GM19035 (cell line): ENCODE measurements around the gene NEDD4.
"Not testable (repeated sequence)": the region's sequence is repeated elsewhere in the genome, so short reads cannot be mapped to it uniquely, and the experiment has no call there.

Experiments
- ATAC-seq: cut with Tn5 transposase; IDR thresholded peaks from one replicate; pipeline ENCODE4 v1.9.1; 2021; ENCODE audit not compliant: unreplicated experiment

NEDD4 gene

DNA sequence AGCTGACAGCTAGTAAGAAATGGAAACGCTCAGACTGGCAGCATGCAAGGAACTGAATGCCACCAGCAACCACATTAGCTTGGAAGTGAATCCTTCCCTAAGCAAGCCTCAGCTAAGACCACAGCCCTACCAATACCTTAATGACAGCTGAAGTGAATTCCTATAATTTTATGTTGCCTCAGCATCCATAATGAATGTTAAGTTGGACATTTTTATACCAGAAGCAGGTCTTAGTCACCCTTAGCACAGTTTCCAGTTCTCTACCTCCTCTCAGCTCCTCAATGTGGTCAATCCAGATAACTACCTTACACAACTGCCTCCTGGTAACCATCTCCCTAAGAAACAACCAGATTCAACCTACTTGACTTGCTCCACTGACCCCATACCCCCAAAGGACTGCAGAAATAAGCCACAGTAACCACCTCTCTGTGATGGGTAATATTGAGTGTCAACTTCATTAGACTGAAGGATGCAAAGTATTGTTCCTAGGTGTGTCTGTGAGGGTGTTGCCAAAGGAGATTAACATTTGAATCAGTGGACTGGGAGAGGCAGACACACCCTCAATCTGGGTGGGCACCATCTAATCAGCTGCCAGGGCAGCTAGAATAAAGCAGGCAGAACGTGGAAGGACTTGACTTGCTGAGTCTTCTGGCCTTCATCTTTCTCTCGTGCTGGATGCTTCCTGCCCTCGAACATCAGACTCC, 33.5 kb downstream of the NEDD4 start:
- no peak for ATAC-seq

DNA sequence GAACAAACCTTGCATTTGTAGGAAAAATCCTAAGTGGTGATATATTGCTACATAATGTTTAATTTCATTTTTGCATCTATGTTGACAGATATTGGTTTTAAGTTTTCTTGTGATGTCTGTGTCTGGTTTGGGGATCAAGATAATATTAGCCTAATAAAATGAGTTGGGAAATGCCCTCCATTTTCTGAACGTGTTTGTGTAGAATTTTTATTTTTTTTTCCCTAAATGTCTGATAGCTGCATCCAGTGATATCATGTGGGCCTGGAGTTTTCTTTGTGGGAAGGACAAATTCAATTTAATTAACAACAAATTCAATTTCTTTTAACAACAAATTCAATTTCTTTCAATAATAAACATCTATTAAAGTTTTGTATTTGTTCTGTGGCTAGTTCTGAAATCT, 35.1 kb downstream of the NEDD4 start:
- no peak for ATAC-seq

DNA sequence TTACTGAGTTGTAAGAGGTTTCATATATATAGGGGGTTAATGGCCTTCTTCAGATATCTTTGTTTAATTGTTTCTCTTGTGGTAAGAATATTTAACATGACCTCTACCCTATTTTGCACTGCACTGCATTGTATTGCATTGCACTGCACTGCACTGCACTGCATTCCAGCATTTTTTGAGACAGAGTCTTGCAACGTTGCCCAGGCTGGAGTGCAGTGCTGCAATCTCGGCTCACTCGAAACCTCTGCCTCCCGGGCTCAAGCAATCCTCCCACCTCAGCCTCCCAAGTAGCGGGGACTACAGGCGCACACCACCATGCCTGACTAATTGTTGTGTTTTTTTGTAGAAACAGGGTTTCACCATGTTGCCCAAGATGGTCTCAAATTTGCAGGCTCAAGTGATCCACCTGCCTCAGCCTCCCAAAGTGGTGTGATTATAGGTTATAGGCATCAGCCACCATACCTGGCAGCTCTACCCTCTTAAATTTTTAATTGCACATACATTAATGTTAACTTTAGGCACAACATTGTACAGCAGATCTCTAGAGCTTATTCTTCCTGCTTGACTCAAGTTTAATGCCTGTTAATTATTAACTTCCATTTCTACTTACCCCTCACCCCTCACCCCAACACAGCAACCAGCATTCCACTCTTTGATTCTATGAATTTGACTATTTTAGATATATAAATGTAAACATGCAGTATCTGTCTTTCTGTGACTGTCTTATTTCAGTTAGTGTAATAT, 38.4 kb downstream of the NEDD4 start:
- no peak for ATAC-seq

DNA sequence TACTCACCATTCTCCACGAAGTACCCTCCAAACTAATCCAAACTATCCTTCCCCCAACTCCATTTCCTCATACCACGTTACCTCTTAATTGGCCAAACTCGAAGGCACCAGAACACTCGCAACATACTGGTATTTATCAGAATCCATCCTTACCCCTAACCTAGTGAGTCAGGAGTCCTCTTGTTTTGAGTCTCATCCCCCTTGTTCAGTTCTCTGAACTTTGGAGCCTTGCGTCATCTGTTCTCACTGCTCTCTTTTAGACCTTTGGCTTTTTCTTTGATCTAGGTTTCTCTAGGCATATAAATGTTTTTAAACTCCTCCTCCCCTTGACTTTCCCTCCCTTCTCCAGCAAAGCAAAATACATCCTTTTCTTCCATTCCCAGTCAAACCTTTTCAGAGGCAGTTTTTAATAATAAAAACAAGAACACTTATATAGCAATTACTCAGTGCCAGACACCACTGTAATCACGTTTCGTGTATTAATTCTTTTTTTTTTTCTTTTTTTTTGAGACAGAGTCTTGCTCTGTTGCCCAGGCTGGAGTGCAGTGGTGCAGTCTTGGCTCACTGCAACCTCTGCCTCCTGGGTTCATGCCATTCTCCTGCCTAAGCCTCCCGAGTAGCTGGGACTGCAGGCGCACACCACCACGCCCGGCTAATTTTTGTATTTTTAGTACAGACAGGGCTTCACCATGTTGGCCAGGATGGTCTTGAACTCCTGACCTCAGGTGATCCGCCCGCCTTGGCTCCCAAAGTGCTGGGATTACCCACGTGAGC, 40.7 kb downstream of the NEDD4 start:
- not testable (repeated sequence) for ATAC-seq

DNA sequence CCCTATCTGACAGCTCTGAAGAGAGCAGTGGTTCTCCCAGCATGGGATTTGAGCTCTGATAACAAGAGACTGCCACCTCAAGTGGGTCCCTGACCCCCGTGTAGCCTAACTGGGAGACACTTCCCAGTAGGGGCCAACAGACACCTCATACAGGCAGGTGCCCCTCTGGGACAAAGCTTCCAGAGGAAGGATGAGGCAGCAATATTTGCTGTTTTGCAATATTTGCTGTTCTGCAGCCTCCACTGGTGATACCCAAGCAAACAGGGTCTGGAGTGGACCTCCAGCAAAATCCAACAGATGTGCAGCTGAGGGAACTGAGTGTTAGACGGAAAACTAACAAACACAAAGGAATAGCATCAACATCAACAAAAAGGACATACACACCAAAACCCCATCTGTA, 48.8 kb downstream of the NEDD4 start:
- not testable (repeated sequence) for ATAC-seq

DNA sequence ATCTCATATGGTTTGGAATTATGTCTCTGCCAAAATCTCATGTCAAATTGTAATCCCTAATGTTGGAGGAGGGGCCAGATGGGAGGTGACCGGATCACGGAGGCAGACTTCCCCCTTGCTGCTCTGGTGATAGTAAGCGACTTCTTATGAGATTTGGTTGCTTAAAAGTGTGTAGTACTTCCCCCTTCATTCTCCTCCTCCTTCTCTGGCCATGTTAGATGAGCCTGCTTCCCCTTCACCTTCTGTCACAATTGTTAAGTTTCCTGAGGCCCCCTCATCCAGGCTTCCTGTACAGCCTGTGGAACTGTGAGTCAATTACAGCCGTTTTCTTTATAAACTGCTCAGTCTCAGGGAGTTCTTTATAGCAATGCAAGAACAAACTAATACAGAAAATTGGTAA, 51.1 kb downstream of the NEDD4 start:
- ATAC-seq = no peak

DNA sequence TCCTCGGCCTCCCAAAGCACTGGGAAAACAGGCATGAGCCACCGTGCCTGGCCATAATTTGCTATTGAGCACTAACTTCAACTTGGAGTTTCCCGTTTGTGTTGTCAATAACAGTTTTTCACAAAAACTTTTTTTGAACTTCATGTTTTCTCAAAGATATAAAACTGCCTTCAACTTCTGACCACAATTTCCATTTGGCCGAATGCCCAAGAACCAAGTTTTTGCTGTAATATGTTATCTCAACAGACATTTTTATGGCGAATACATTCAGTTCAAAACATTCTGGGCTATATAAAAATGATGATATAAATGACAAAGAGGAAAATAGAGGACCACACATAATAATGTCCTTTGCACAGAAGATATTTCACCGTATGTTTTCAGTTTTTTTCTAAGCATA, 56.4 kb downstream of the NEDD4 start:
- no peak for ATAC-seq

DNA sequence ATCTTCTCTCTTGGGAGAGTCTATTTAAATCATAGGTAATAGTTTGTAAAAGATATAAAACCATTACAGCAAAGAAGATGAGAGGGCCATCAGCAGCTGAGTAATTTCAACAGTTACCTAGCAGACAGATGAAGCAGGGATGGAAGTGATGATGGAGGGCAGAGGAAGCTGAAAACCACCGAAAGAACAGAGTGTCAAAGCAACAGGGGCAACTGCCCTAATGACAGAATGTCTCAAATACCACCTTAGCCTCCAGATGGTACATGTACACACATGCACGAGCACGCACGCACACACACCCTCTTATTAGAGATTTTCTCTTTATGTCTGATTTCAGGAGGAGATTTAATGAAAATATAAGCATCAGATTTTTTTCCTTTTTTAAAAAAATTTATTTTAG, 64.5 kb downstream of the NEDD4 start:
- ATAC-seq = no peak

DNA sequence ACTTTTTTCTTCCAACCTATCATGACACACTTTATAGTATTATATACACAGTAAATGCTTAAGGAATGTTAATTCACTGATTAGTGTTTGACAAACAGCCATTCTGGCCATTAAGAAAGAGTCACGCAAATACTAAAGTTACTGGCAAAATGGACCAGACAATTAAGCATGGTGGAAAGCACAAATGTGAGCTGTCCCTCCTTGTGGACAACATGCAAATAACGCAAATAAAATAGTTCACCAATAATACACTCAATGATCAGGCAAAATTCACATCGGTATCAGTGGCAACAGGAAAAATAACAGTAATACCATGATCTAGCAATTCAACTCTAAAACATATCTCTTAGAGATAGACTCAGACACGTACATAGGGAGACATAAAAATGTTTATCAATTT, 71.7 kb downstream of the NEDD4 start:
- ATAC-seq = no peak

DNA sequence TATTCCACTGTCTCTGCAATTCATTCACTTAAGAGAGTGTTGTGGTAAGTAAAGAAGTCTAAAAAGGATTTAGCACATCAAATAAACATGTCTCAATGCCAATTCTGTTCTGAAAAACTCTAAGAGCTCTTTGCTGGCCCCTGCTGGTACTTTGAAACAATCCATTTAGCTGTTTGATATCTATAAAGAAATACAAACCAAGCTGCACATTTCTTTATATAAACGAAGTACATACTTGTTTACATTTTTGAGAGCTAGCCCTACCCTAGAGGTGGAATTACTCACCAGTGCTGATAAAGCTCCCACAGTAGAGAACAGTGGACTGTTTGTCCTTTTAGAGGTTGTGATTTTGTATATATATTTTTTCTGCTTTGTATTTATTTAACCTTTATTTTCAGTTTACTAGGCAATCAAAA, 75.5 kb downstream of the NEDD4 start:
- no peak for ATAC-seq

DNA sequence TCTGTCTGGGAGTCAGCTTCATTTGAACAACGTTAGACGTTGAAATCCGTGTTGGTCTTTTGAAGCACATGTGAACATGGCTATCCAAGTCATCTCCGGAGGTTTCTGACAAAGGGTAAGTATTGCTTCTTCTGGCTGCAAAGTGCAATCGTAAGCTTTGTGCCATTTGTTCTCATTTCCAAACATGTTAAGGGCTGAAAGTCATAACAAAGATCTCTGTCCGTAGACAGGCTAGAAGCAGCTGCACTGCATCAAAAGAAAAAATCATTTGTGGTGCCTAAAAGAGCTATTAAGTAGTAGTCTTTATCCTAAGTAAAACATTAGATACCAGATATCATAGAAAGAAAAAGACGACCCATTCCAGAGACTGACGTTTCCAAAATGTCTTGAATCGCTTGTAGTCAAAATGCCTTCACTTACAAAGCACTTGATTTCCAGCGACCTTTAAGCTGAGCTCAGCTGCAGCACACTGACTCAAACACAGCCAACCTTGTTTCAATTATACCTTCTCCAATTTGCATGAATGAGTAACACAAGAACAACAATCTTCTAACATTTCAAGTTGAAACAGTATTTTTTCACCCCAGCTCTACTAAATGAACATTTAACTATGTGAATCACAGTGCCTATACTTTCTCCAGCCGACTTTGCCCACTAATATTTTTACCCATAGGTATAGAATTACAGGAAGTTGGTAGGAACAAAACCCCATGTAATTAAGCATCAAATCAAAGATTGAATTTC, 76.6 kb downstream of the NEDD4 start:
- no peak for ATAC-seq

DNA sequence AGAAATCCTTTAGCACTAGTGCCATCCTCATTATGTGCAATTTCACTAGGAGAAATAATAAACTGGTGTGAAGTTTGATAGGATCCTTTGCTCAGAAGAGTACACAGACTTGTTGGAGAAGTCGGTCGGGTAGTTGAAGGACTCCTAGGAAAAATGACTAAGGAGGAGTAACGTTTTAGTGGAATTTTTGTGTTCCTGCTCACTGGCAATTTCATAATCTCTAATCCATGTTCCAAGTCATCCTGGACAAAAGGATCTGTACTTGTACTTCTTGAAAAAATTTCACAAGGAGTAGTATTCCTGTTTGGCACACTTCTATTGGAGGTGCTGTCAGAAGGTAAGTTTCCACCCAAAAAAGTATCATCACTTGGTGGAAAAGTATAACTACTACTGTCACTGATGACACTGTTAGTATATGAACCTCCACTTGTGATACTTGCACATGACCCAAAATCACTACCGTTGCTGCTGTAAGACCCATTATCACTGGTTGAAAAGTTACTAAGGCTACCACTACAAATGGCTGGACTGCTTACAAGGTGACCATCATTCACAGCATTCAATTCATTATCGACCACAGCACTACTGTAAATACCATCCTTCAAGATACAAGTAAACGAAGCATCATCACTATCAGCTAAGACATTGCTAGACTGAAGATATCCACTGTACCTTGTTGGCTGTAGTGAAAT, 77.4 kb downstream of the NEDD4 start:
- ATAC-seq = no peak

DNA sequence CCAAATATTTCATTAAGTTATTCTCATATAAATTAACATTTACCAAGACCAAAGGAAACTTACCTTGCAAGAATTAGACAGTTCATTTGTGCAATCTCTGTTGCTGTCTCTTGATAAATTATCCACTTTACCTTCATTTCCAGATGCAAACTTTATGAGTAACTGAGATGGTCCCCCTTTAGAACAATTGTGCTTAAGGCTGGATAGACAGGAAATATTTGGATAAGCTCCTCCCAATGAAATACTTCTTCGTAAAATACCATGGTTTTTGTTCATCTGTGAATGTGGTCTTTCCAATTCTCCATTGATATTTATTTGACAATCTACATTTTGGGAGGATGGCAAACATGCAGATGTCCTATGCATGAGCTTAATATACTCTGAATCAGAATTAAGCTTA, 78.2 kb downstream of the NEDD4 start:
- no peak for ATAC-seq

DNA sequence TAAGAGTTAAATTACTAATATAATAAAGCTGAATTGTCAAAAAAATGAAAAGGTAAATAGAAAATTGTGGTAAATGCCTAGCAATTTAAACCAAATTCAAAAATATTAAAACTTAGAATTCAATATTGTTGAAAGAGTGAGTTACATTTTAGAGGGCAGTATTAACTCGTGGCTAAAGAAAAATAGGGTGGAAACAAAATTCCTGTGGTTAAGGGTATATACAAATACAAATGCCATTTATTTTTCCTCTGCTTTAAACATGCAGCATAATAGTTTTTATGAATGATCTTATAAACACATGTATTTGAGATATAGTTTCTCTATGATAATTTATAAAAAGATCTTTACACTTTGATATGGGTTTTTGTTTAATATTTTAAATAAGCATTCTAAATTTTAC, 79.0 kb downstream of the NEDD4 start:
- ATAC-seq = no peak

DNA sequence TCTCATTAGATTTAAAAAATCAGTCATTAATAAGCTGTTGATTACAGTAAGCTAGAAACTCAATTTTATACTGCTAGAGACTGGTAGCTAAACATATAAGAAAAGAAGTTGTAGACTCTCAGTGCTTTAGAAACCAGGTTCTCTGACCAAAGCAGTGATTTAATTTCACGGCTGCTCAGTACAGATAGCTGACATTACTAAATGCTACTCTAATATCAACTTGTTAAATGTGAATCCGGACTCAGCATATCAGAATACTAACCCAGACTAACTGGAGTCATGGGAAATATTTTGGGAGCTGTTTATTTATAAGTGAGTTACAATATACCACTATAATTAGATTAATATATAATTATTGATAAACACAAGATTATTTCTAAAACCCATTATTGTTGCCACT, 80.4 kb downstream of the NEDD4 start:
- ATAC-seq = no peak

DNA sequence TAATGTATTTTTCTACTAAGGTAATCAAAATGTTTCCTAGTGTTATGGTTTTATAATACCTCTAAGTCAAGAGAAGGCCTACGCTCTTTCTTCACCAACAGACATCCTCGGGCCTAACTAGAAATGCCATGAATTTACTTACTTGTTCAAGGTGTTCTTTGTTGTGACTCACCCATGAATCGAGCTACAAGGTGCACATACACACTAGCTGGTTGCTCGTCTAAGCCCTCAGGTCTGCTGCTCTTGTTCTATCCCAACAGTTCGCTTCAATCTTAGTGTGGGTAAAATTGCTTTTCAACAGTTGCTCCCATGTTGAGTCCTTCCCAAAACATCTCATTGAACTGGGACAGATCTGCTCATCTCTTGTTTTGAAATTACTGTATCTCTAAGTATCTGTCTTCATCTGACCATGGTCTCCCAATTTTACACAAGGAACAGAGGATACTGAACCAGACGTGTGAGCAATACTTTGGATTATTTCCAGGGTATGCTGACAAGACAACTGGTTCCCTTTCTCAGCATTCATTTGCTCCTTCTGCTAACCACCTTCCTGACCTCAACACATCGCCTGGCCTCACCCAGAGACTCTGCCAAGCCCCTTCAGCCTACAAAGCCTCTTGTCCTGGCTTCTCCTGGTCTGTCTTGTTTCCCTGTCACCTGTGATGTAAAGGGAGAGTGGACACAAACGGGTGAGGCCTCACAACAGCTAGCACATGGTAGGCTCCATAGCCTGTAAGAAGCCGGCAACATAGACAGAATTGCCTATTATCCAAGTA, 84.2 kb downstream of the NEDD4 start:
- no peak for ATAC-seq

DNA sequence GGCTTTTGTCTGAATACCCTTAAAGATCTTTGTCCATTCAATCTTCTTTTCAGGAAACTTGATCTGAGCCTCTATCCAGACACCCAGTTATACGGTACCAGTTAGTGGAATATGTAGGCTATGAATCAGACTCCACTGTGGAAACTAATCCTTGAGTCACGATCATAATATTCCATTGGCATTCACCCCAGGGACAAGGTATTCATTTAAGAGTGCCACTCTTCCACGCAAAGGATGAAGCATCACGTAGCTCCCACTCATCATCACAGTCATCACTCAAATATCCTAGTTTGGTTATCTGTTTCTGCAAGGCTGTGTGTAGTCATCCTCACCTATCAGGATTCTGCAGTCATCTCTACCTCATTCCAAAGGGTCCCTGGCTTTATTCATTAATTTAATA, 85.6 kb downstream of the NEDD4 start:
- ATAC-seq = no peak

DNA sequence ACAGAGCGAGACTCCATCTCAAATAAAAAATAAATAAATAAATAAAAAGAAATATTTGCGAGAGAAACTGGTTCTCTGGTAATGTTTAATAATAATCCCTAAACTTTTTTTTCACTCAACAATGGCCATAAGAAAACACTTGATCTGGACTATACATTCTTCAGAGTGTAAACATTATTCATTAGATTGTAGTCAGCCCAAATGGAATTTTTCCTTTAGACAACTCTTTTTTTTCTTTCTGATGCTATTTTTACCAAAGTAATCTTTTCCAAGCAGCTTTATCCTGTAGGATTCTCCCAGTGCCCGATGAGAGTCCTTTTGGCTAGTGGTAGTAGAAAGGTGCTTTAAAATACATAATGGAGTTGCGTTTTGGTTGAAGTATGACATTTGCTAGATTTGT, 90.4 kb downstream of the NEDD4 start:
- no peak for ATAC-seq

DNA sequence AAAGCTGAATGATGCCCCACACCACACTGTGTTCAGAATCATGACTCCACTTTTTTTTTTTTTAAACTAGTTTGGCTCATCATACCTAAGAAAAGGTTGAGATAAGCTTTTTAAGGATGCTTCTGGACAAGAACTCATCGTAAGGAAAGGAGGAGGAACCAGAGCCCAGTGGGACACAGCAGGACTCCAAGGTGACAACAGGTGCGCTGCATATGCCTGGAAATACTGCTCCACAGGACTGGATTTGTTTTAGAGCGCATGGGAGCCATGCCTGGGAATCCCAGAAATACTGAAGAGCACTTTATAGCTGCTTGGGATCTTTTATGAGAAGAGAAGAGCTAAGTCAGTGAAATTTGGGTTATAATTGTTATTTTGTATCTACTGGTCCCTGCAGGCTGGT, 93.4 kb downstream of the NEDD4 start:
- ATAC-seq = no peak

DNA sequence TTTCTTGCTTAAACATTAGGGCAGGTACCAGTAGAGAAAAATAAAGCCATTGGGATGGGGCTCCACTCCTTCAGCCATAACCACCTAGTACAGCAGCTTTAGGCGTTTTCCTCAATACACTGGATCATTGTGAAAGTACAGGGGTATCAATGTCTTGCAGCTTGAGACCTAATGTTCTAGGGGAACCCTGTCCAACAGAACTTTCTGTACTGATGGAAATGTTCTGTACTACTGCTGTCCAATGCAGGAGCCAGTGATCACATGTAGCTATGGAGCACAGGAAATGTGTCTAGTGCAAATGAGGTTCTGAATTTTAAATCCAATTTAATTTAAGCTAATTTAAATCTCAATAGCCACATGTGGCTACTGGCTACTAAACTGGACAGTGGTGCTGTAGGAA, 93.9 kb downstream of the NEDD4 start:
- ATAC-seq = no peak
